H1 (cell line): Measurements from ENCODE around the gene PTPN1. TPM values are rescaled to one million over a fixed set of nuclear protein-coding genes. Genes with fewer than 3 reads are reported as not detected.

Experiments used
- CTCF ChIA-PET: fragments of 300-600 bp; sonication (Branson Sonifier 250); formaldehyde crosslinking; loops from one replicate; lab custom pipeline; 2021; ENCODE audit not compliant: partially characterized antibody; lab: Charles Lee
- POLR2A ChIA-PET: fragments of 300-600 bp; sonication (Branson Sonifier 250); formaldehyde crosslinking; loops from one replicate; lab custom pipeline; 2021; ENCODE audit warnings: inconsistent platforms; ENCODE audit not compliant: partially characterized antibody; lab: Charles Lee
- DNase-seq, 2 experiments: peaks; one replicate each; pipeline versions ENCODE4 v3.0.0 to v3.0.0-alpha.2; 2010 to 2022; ENCODE audit warnings: low spot score in 2 of 2, low read depth in 1 of 2, mixed read lengths in 1 of 2
- FAIRE-seq: peaks from 2 replicates; lab custom pipeline; 2011; peaks lifted over from hg19 to GRCh38; lab: Jason Lieb, UNC
- H2AFZ ChIP-seq: 2 replicates; pipeline ENCODE4 v1.8.1; 2012; ENCODE audit warnings: low read length, inconsistent platforms
- H2AK5ac ChIP-seq: 2 replicates; pipeline ENCODE4 v1.6.1; 2013; ENCODE audit warnings: low read depth, low read length
- H2BK120ac ChIP-seq: replicated peaks from 2 replicates; pipeline ENCODE3; 2013; ENCODE audit warnings: low read depth, low read length, inconsistent platforms
- H2BK12ac ChIP-seq: 2 replicates; pipeline ENCODE4 v1.6.1; 2013; ENCODE audit warnings: low read depth, low read length
- H2BK15ac ChIP-seq: 2 replicates; pipeline ENCODE4 v1.6.1; 2013; ENCODE audit warnings: low read length
- H2BK20ac ChIP-seq: 2 replicates; pipeline ENCODE4 v1.6.1; 2013; ENCODE audit warnings: low read length
- H2BK5ac ChIP-seq: 2 replicates; pipeline ENCODE4 v1.6.1; 2013; ENCODE audit warnings: low read depth, low read length
- H3K14ac ChIP-seq: 2 replicates; pipeline ENCODE4 v1.6.1; 2013; ENCODE audit warnings: inconsistent platforms; ENCODE audit not compliant: insufficient read length
- H3K18ac ChIP-seq: 2 replicates; pipeline ENCODE4 v1.6.1; 2013; ENCODE audit warnings: low read length; ENCODE audit errors: extremely low read depth
- H3K23ac ChIP-seq: 2 replicates; pipeline ENCODE4 v1.6.1; 2013; ENCODE audit warnings: inconsistent platforms; ENCODE audit not compliant: insufficient read length
- H3K23me2 ChIP-seq: 2 replicates; pipeline ENCODE4 v1.6.1; 2013; ENCODE audit warnings: low read depth, low read length
- H3K27ac ChIP-seq: 2 replicates; pipeline ENCODE4 v1.6.1; 2011; ENCODE audit warnings: low read depth, low read length, inconsistent platforms
- H3K27me3 ChIP-seq, 4 experiments: replicated peaks in 1 of 4; 1 replicate in 1 of 4; 2 replicates in 3 of 4; pipeline versions ENCODE4 v1.6.1 to v1.8.1; 2011 to 2013; ENCODE audit warnings: low read length in 3 of 4, mild to moderate bottlenecking in 3 of 4, inconsistent platforms in 2 of 4, mixed read lengths in 2 of 4, moderate library complexity in 1 of 4; ENCODE audit not compliant: control insufficient read depth in 3 of 4, insufficient read depth in 3 of 4; ENCODE audit errors: extremely low read depth in 1 of 4
- H3K36me3 ChIP-seq, 4 experiments: 2 replicates each; pipeline versions ENCODE4 v1.6.1 to v1.8.1; 2011 to 2013; ENCODE audit warnings: mild to moderate bottlenecking in 4 of 4, low read length in 3 of 4, moderate library complexity in 2 of 4, control low read depth in 1 of 4, inconsistent platforms in 1 of 4; ENCODE audit not compliant: insufficient read depth in 4 of 4, control insufficient read depth in 2 of 4
- H3K4ac ChIP-seq: replicated peaks from 2 replicates; pipeline ENCODE3; 2013; ENCODE audit warnings: low read length, low read depth, mixed read lengths, inconsistent platforms; ENCODE audit not compliant: insufficient read length
- H3K4me1 ChIP-seq, 4 experiments: replicated peaks in 1 of 4; 1 replicate in 1 of 4; 2 replicates in 3 of 4; pipeline versions ENCODE4 v1.6.1 to v1.8.1; 2011 to 2013; ENCODE audit warnings: low read length in 3 of 4, inconsistent platforms in 2 of 4, mixed read lengths in 1 of 4; ENCODE audit not compliant: insufficient read depth in 4 of 4, control insufficient read depth in 3 of 4
- H3K4me2 ChIP-seq, 2 experiments: 2 replicates each; pipeline versions ENCODE4 v1.6.1 to v1.8.1; 2011 to 2013; ENCODE audit warnings: low read depth in 2 of 2, low read length in 2 of 2, control low read depth in 1 of 2, inconsistent platforms in 1 of 2, mild to moderate bottlenecking in 1 of 2; ENCODE audit not compliant: insufficient read depth in 1 of 2
- H3K4me3 ChIP-seq, 4 experiments: fragments of 200-600, 300-600 bp in 1 of 4; sonication (generic), shearing (Covaris generic), sonication (Bioruptor Twin) in 1 of 4; 2 replicates each; pipeline versions ENCODE4 v1.5.1 to v1.8.1; 2011 to 2016; ENCODE audit warnings: low read length in 4 of 4, low read depth in 3 of 4, control low read depth in 2 of 4, inconsistent platforms in 2 of 4, mild to moderate bottlenecking in 2 of 4, mixed read lengths in 1 of 4, moderate library complexity in 1 of 4; ENCODE audit not compliant: insufficient read depth in 2 of 4; ENCODE audit errors: extremely low read depth in 1 of 4
- H3K56ac ChIP-seq: replicated peaks from 2 replicates; pipeline ENCODE3; 2013; ENCODE audit warnings: low read depth, mild to moderate bottlenecking, mixed read lengths, low read length, inconsistent platforms; ENCODE audit not compliant: insufficient read length
- H3K79me1 ChIP-seq: 2 replicates; pipeline ENCODE4 v1.6.1; 2013; ENCODE audit warnings: low read depth, low read length, control low read depth
- H3K79me2 ChIP-seq, 2 experiments: 2 replicates each; pipeline versions ENCODE4 v1.6.1 to v1.8.1; 2012 to 2013; ENCODE audit warnings: low read length in 2 of 2, mild to moderate bottlenecking in 2 of 2, inconsistent platforms in 1 of 2; ENCODE audit not compliant: insufficient read depth in 2 of 2, control insufficient read depth in 1 of 2
- H3K9ac ChIP-seq, 4 experiments: replicated peaks in 1 of 4; 1 replicate in 1 of 4; 2 replicates in 3 of 4; pipeline versions ENCODE4 v1.6.1 to v1.8.1; 2011 to 2013; ENCODE audit warnings: low read depth in 3 of 4, low read length in 3 of 4, control low read depth in 2 of 4, mild to moderate bottlenecking in 2 of 4, moderate library complexity in 2 of 4, inconsistent platforms in 1 of 4; ENCODE audit errors: extremely low read depth in 1 of 4
- H3K9me3 ChIP-seq, 2 experiments: 2 replicates each; pipeline versions ENCODE4 v1.6.1 to v1.8.1; 2012 to 2013; ENCODE audit warnings: mild to moderate bottlenecking in 2 of 2, moderate library complexity in 2 of 2, control low read depth in 1 of 2, inconsistent platforms in 1 of 2, low read depth in 1 of 2, low read length in 1 of 2, mixed read lengths in 1 of 2; ENCODE audit not compliant: insufficient read depth in 2 of 2
- H4K20me1 ChIP-seq, 2 experiments: replicated peaks in 1 of 2; 2 replicates each; pipeline versions ENCODE3 to v1.8.1; 2011 to 2013; ENCODE audit warnings: inconsistent platforms in 2 of 2, low read length in 2 of 2, mild to moderate bottlenecking in 1 of 2; ENCODE audit not compliant: insufficient read depth in 2 of 2, control insufficient read depth in 1 of 2
- H4K5ac ChIP-seq: 2 replicates; pipeline ENCODE4 v1.6.1; 2013; ENCODE audit warnings: low read length, low read depth, mixed read lengths, inconsistent platforms; ENCODE audit not compliant: insufficient read length
- H4K8ac ChIP-seq: 2 replicates; pipeline ENCODE4 v1.8.0; 2013; ENCODE audit warnings: mild to moderate bottlenecking, moderate library complexity, low read length, inconsistent platforms; ENCODE audit not compliant: insufficient read depth; ENCODE audit errors: extremely low read depth
- H4K91ac ChIP-seq: replicated peaks from 2 replicates; pipeline ENCODE3; 2013; ENCODE audit warnings: low read length, mixed read lengths, inconsistent platforms; ENCODE audit not compliant: insufficient read length
- BACH1 ChIP-seq: IDR thresholded peaks from 2 replicates; pipeline ENCODE4 v1.6.1; 2012; ENCODE audit warnings: low read length, improper control_type of control experiment
- CREB1 ChIP-seq: IDR thresholded peaks from 2 replicates; pipeline ENCODE4 v1.6.1; 2012; ENCODE audit warnings: inconsistent platforms
- CTCF ChIP-seq, 3 experiments: IDR thresholded peaks; 1 replicate in 2 of 3; 2 replicates in 1 of 3; pipeline versions ENCODE4 v1.5.1 to v1.6.1; 2011; ENCODE audit warnings: low read length in 3 of 3, mild to moderate bottlenecking in 3 of 3, inconsistent platforms in 2 of 3, low read depth in 1 of 3, moderate library complexity in 1 of 3; ENCODE audit not compliant: insufficient read depth in 1 of 3; ENCODE audit errors: control extremely low read depth in 1 of 3
- EZH2 ChIP-seq: fragments of 200-600 bp; sonication (generic); IDR thresholded peaks from 2 replicates; pipeline ENCODE4 v1.7.1; 2012; ENCODE audit warnings: low read depth, mild to moderate bottlenecking, moderate library complexity, low read length, inconsistent platforms; ENCODE audit not compliant: severe bottlenecking
- KDM5A ChIP-seq: fragments of 200-600 bp; IDR thresholded peaks from 2 replicates; pipeline ENCODE4 v1.7.1; 2012; ENCODE audit warnings: mild to moderate bottlenecking, low read length, inconsistent platforms, mixed read lengths
- POU5F1 ChIP-seq: IDR thresholded peaks from 2 replicates; pipeline ENCODE4 v1.6.1; 2011; ENCODE audit warnings: low read depth, mild to moderate bottlenecking, low read length, moderate library complexity
- RFX5 ChIP-seq: IDR thresholded peaks from 2 replicates; pipeline ENCODE4 v1.6.1; 2011; ENCODE audit warnings: low read depth, low read length, improper control_type of control experiment, borderline replicate concordance
- SRF ChIP-seq: IDR thresholded peaks from 2 replicates; pipeline ENCODE4 v1.6.1; 2011; ENCODE audit warnings: mild to moderate bottlenecking, low read depth, low read length, moderate library complexity
- TEAD4 ChIP-seq: IDR thresholded peaks from 2 replicates; pipeline ENCODE4 v1.6.1; 2012; ENCODE audit warnings: low read depth, low read length, inconsistent platforms, mixed read lengths
- USF2 ChIP-seq: IDR thresholded peaks from 2 replicates; pipeline ENCODE4 v1.6.1; 2011; ENCODE audit warnings: low read length, improper control_type of control experiment
- WGBS, 2 experiments: shearing (Covaris generic) in 1 of 2; methylation state at CpG; one replicate each; pipeline versions ENCODE4 v1.1.6 to v1.1.7; 2013 to 2015; ENCODE audit warnings: low lambda C conversion rate in 2 of 2, mixed read lengths in 2 of 2, inconsistent platforms in 1 of 2, low coverage in 1 of 2, missing lambda C conversion rate in 1 of 2; ENCODE audit not compliant: insufficient replicate concordance in 2 of 2, insufficient coverage in 1 of 2, insufficient read length in 1 of 2; ENCODE audit errors: extremely low coverage in 1 of 2, missing lambda C conversion rate in 1 of 2; 5-methylcytosine and 5-hydroxymethylcytosine counted together
- polyA plus RNA-seq, 7 experiments: library from polyadenylated mRNA; depleted of rRNA in 3 of 7; stranded (reverse) in 5 of 7; unstranded in 2 of 7; fragments of >200 nt in 5 of 7; fragments of 200-250 nt in 2 of 7; gene quantifications; 1 replicate in 5 of 7; 2 replicates in 1 of 7; 4 replicates in 1 of 7; pipeline versions ENCODE4 v1.2.1 to v1.2.3, GENCODE V29; 2011 to 2013; ENCODE audit warnings: missing spikeins in 2 of 7, mixed read lengths in 2 of 7
- total RNA-seq: library from RNA; stranded (reverse); fragmentation: NEBNext Ultra II Directional; extraction: Animal tissue kit (Norgen Biotek cat#: 25700); gene quantifications from 2 replicates; pipeline ENCODE4 v1.2.1, GENCODE V29; 2021

Gene PTPN1
- total and polyA plus RNA-seq, 2 of the 8 experiments (the other 6 are each of a cell fraction or from before 2014, with no cell fraction given): 18.6 to 32.1 TPM

- peaks cover 0 to 3% (median 0%) of the 10 kb centered on the region in 4 experiments; a peak in 2 of 7 replicates for H3K4me1 ChIP-seq
- no peak overlapping the region for H3K9ac ChIP-seq
- no peak overlapping the region for H4K8ac ChIP-seq
- no peak overlapping the region for H3K4me2 ChIP-seq
- ChIA-PET POLR2A (no interaction called here), CTCF (interaction anchor here (0.7 to 2.2 kb wide), 5 partner anchors 11 to 57 kb away, joined by 3 to 6 read pairs (median 4); no protein-coding TSS in a partner anchor)
- no peak overlapping the region for H2BK5ac ChIP-seq
- no peak overlapping the region for H2BK12ac ChIP-seq
- no peak overlapping the region for H2AK5ac ChIP-seq
- H3K23ac ChIP-seq: no peak overlapping the region
- no peaks in the 10 kb centered on the region for H3K36me3 ChIP-seq
- H3K79me2 ChIP-seq: peaks cover 0 to 48% of the 10 kb centered on the region in 2 experiments; a peak in 2 of 4 replicates
- no peak overlapping the region for H2AFZ ChIP-seq
- no peaks in the 10 kb centered on the region for H3K23me2 ChIP-seq
- H3K56ac ChIP-seq: no peak overlapping the region
- H3K4ac ChIP-seq: no peak overlapping the region
- H3K79me1 ChIP-seq: peaks cover 6% of the 10 kb centered on the region
- H4K20me1 ChIP-seq: peaks cover 7 to 8% of the 10 kb centered on the region in 2 experiments
- 90% methylated on average over 7 of the region's 7 CpGs; no CpG with 5 or more reads in 1 of the 2 experiments for WGBS, 2 experiments
- no peak overlapping the region for H3K27ac ChIP-seq
- no peak overlapping the region for H3K14ac ChIP-seq
- H3K27me3 ChIP-seq: no peaks in the 10 kb centered on the region
- H4K5ac ChIP-seq: no peak overlapping the region
- H3K9me3 ChIP-seq: no peaks in the 10 kb centered on the region
- H3K4me3 ChIP-seq: no peak overlapping the region
- H2BK20ac ChIP-seq: no peak overlapping the region
- DNase-seq: no peak
- no peak overlapping the region for H2BK15ac ChIP-seq
- no peak for FAIRE-seq
- H2BK120ac ChIP-seq: no peak overlapping the region
- no peak overlapping the region for H3K18ac ChIP-seq
- H4K91ac ChIP-seq: no peak overlapping the region
- no peak for TF ChIP-seq RFX5
- TF ChIP-seq CTCF (IDR thresholded peaks at IDR 0.05; ENCODE audit: control extremely low read depth in 1 of 3, insufficient read depth in 1 of 3, low read depth in 1 of 3, low read length in 3 of 3): no peak
- no peak for TF ChIP-seq EZH2
- TF ChIP-seq POU5F1: no peak
- no peak for TF ChIP-seq CREB1
- no peak for TF ChIP-seq KDM5A
- no peak for TF ChIP-seq BACH1
- TF ChIP-seq USF2: no peak
- no peak for TF ChIP-seq TEAD4
- no peak for TF ChIP-seq SRF
These were observed 27.5 kb downstream of the PTPN1 start for GRCh38 chr20:50537546-50538201.
